OCI-LY1 (cell line): ENCODE data around the gene SZRD1.
"Not testable (repeated sequence)": the region's sequence is repeated elsewhere in the genome, so short reads cannot be mapped to it uniquely, and the experiment has no call there.

Experiments
- H2AFZ ChIP-seq: fragments of 200-600 bp; sonication (generic), shearing (Covaris generic); 2 replicates; pipeline ENCODE4 v1.6.0; 2014; ENCODE audit warnings: antibody characterized with exemption, mild to moderate bottlenecking, low read length
- H3F3A ChIP-seq: fragments of 200-600 bp; sonication (generic), shearing (Covaris generic); 2 replicates; pipeline ENCODE4 v1.6.0; 2014; ENCODE audit warnings: mild to moderate bottlenecking, antibody characterized with exemption, low read length, moderate library complexity; ENCODE audit not compliant: insufficient read depth
- H3K27ac ChIP-seq: fragments of 200-600 bp; sonication (generic); 2 replicates; pipeline ENCODE4 v1.5.1; 2014; ENCODE audit warnings: low read length, mixed run types, mild to moderate bottlenecking, low read depth; ENCODE audit not compliant: poor library complexity, severe bottlenecking
- H3K27me3 ChIP-seq: fragments of 200-600 bp; sonication (generic); 2 replicates; pipeline ENCODE4 v1.6.0; 2014; ENCODE audit warnings: antibody characterized with exemption, mild to moderate bottlenecking, low read length, moderate library complexity; ENCODE audit not compliant: insufficient read depth
- H3K36me3 ChIP-seq: fragments of 200-600 bp; sonication (generic); 2 replicates; pipeline ENCODE4 v1.6.1; 2014; ENCODE audit warnings: mild to moderate bottlenecking, antibody characterized with exemption, low read length, moderate library complexity, mixed read lengths; ENCODE audit not compliant: insufficient read depth
- H3K4me1 ChIP-seq: fragments of 200-600 bp; sonication (generic); 2 replicates; pipeline ENCODE4 v1.5.1; 2014; ENCODE audit warnings: mild to moderate bottlenecking, low read length, moderate library complexity; ENCODE audit not compliant: insufficient read depth, severe bottlenecking
- H3K4me2 ChIP-seq: fragments of 200-600 bp; sonication (generic), shearing (Covaris generic); 2 replicates; pipeline ENCODE4 v1.6.1; 2014; ENCODE audit warnings: low read length
- H3K4me3 ChIP-seq: fragments of 200-600 bp; sonication (generic); 2 replicates; pipeline ENCODE4 v1.5.1; 2014; ENCODE audit warnings: low read length, low read depth, mild to moderate bottlenecking, mixed read lengths; ENCODE audit not compliant: poor library complexity, severe bottlenecking
- H3K79me2 ChIP-seq: fragments of 200-600 bp; shearing (Covaris generic); 2 replicates; pipeline ENCODE4 v1.6.1; 2016; ENCODE audit warnings: mixed run types, low read length, mixed read lengths; ENCODE audit not compliant: insufficient read depth
- H3K9ac ChIP-seq: fragments of 200-600 bp; sonication (generic), shearing (Covaris generic); 2 replicates; pipeline ENCODE4 v1.6.1; 2014; ENCODE audit warnings: mild to moderate bottlenecking, low read length, mixed read lengths
- H3K9me2 ChIP-seq: fragments of 200-600 bp; sonication (generic), shearing (Covaris generic); 2 replicates; pipeline ENCODE4 v1.6.1; 2014; ENCODE audit warnings: low read depth, mild to moderate bottlenecking, low read length, mixed read lengths
- H3K9me3 ChIP-seq: fragments of 200-600 bp; shearing (Covaris generic); 2 replicates; pipeline ENCODE4 v1.6.1; 2014; ENCODE audit warnings: low read length, mixed read lengths
- H4K20me1 ChIP-seq: fragments of 200-600 bp; sonication (generic), shearing (Covaris generic); 2 replicates; pipeline ENCODE4 v1.6.0; 2016; ENCODE audit warnings: mild to moderate bottlenecking, low read length; ENCODE audit not compliant: insufficient read depth
- CTCF ChIP-seq: fragments of 200-600 bp; sonication (generic), shearing (Covaris generic); IDR thresholded peaks from 2 replicates; pipeline ENCODE4 v1.5.1; 2017; ENCODE audit warnings: mild to moderate bottlenecking, antibody characterized with exemption, low read length, moderate library complexity, mixed read lengths
- EZH2 ChIP-seq: fragments of 200-600 bp; sonication (generic), shearing (Covaris generic); IDR thresholded peaks from 2 replicates; pipeline ENCODE4 v1.8.0; 2017; ENCODE audit warnings: borderline replicate concordance, mixed run types, mild to moderate bottlenecking, antibody characterized with exemption, low read length, moderate library complexity, mixed read lengths

The SZRD1 gene

GRCh38 chr1:16338961-16339360 lies 28.1 kb upstream of the SZRD1 start:
- 0 out of 2 replicates have a peak, but pooled peaks cover 4% of the 10 kb centered on the region for H3K36me3 ChIP-seq
- no peak for TF ChIP-seq CTCF
- no peak for TF ChIP-seq EZH2
- no peak overlapping the region for H3K4me3 ChIP-seq
- peaks cover 72% of the 10 kb centered on the region for H3K79me2 ChIP-seq
- H4K20me1 ChIP-seq = no peaks in the 10 kb centered on the region
- no peak overlapping the region for H3K4me2 ChIP-seq
- no peaks in the 10 kb centered on the region for H3K9me2 ChIP-seq
- no peak overlapping the region for H2AFZ ChIP-seq
- H3K27me3 ChIP-seq = no peaks in the 10 kb centered on the region
- no peak overlapping the region for H3K27ac ChIP-seq
- no peaks in the 10 kb centered on the region for H3F3A ChIP-seq
- H3K9me3 ChIP-seq = no peaks in the 10 kb centered on the region
- no peak overlapping the region for H3K9ac ChIP-seq
- H3K4me1 ChIP-seq = no peaks in the 10 kb centered on the region

GRCh38 chr1:16340673-16341072 lies 26.4 kb upstream of the SZRD1 start:
- no peak overlapping the region for H3K9ac ChIP-seq
- no peak overlapping the region for H3K4me3 ChIP-seq
- H3F3A ChIP-seq = no peaks in the 10 kb centered on the region
- H2AFZ ChIP-seq = no peak overlapping the region
- no peaks in the 10 kb centered on the region for H3K9me2 ChIP-seq
- no peaks in the 10 kb centered on the region for H3K9me3 ChIP-seq
- H3K79me2 ChIP-seq = peaks cover 75% of the 10 kb centered on the region
- H3K4me2 ChIP-seq = no peak overlapping the region
- H3K27ac ChIP-seq = no peak overlapping the region
- H3K36me3 ChIP-seq = 0 out of 2 replicates have a peak, but pooled peaks cover 4% of the 10 kb centered on the region
- no peaks in the 10 kb centered on the region for H3K27me3 ChIP-seq
- no peak for TF ChIP-seq EZH2
- no peak for TF ChIP-seq CTCF
- no peaks in the 10 kb centered on the region for H4K20me1 ChIP-seq
- H3K4me1 ChIP-seq = no peaks in the 10 kb centered on the region

- no peak overlapping the region for H3K4me3 ChIP-seq
- H3K79me2 ChIP-seq = peaks cover 80% of the 10 kb centered on the region
- no peak overlapping the region for H3K9ac ChIP-seq
- 0 out of 2 replicates have a peak, but pooled peaks cover 4% of the 10 kb centered on the region for H3K36me3 ChIP-seq
- no peaks in the 10 kb centered on the region for H3K27me3 ChIP-seq
- H3K4me1 ChIP-seq = no peaks in the 10 kb centered on the region
- no peaks in the 10 kb centered on the region for H3K9me3 ChIP-seq
- H4K20me1 ChIP-seq = no peaks in the 10 kb centered on the region
- no peak overlapping the region for H2AFZ ChIP-seq
- TF ChIP-seq CTCF (no peak), EZH2 (no peak)
- no peak overlapping the region for H3K4me2 ChIP-seq
- H3K9me2 ChIP-seq = no peaks in the 10 kb centered on the region
- H3F3A ChIP-seq = no peaks in the 10 kb centered on the region
- no peak overlapping the region for H3K27ac ChIP-seq
Observed at GRCh38 chr1:16342331-16343062, 24.5 kb upstream of the SZRD1 start.

GRCh38 chr1:16343276-16343675 lies 23.8 kb upstream of the SZRD1 start:
- H3K36me3 ChIP-seq, H3K9me3 ChIP-seq, H3F3A ChIP-seq, H3K27ac ChIP-seq, H3K9ac ChIP-seq, H3K9me2 ChIP-seq, H3K4me3 ChIP-seq, H3K4me2 ChIP-seq, H2AFZ ChIP-seq, H4K20me1 ChIP-seq, H3K4me1 ChIP-seq, H3K27me3 ChIP-seq: not testable (repeated sequence)
- peaks cover 84% of the 10 kb centered on the region for H3K79me2 ChIP-seq
